KOPT-K1 (cell line): ENCODE measurements around the gene EXOC3L2.
"Not testable (repeated sequence)": the region's sequence is repeated elsewhere in the genome, so short reads cannot be mapped to it uniquely, and the experiment has no call there.

Experiments used
- H3K27ac ChIP-seq: fragments of 200-600 bp; sonication (generic); 2 replicates; pipeline ENCODE4 v1.5.1; 2016; ENCODE audit warnings: antibody characterized with exemption, mild to moderate bottlenecking, low read depth, low read length; ENCODE audit not compliant: poor library complexity, severe bottlenecking
- H3K36me3 ChIP-seq: fragments of 200-600 bp; sonication (generic); 2 replicates; pipeline ENCODE4 v1.5.1; 2017; ENCODE audit warnings: antibody characterized with exemption, mild to moderate bottlenecking, low read length, moderate library complexity; ENCODE audit not compliant: insufficient read depth
- H3K9me3 ChIP-seq: fragments of 200-600 bp; sonication (generic); 2 replicates; pipeline ENCODE4 v1.5.1; 2017; ENCODE audit warnings: antibody characterized with exemption, low read length, mild to moderate bottlenecking; ENCODE audit not compliant: insufficient read depth, poor library complexity, severe bottlenecking

Gene EXOC3L2

DNA sequence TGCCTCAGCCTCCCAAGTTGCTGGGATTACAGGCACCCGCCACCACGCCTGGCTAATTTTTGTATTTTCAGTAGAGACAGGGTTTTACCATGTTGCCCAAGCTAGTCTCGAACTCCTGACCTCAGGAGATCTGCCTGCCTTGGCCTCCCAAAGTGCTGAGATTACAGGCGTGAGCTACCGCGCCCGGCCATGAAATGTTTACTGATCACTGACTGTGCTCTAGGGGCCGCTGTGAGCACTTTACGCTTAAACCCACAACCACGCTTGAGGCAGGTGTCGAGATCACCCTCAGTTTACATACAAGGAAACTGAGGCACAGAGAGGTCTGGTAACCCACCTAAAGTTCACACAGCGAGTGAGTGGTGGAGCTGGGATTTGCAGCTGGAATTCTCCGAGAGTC is 24.7 kb upstream of the EXOC3L2 start:
- peaks cover 33% of the 10 kb centered on the region; the same call in 1 of the 2 replicates for H3K36me3 ChIP-seq
- not testable (repeated sequence) for H3K27ac ChIP-seq

DNA sequence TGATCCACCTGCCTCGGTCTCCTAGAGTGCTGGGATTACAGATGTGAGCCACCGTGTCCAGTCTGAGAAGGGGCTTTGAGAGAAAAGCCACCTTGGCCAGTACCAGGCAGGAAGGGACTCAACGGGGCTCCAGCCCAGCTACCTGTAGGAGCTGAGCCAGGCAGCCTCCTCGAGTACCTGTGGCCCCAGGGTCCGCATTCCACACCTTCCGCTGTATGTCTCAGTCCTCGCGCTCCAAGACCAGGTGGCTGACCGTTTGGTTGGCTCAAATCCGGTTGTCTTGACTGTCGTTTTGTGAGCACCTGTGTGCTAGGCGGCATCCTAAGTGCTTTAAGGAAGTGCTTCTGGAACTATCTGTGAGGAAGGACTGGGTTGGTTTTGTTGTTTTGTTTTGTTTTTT is 22.1 kb upstream of the EXOC3L2 start:
- no peak overlapping the region for H3K27ac ChIP-seq
- no peaks in the 10 kb centered on the region for H3K9me3 ChIP-seq
- peaks cover 24% of the 10 kb centered on the region; the same call in 1 of the 2 replicates for H3K36me3 ChIP-seq

More for the DNA sequence above, 24.7 kb upstream of the EXOC3L2 start:
- not testable (repeated sequence) for H3K9me3 ChIP-seq

DNA sequence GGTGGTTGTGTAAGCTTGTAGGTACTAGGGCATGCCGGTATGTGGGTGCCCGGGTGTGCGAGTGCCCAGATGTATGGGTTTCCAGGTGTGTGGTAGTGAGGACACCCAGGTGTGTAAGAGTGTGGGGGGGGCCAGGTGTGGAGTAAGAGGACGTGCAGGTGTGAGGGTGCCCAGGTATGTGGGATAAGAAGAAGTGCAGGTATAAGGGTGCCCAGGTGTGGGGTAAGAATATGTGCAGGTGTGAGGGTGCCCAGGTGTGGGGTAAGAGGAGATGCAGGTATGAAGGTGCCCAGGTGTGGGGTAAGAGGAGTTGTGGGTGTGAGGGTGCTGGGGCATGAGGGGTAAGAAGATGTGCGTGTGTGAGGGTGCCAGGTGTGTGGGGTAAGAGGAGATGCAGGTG is 20.2 kb upstream of the EXOC3L2 start:
- no peaks in the 10 kb centered on the region for H3K9me3 ChIP-seq
- H3K27ac ChIP-seq, result no peak overlapping the region
- peaks cover 13% of the 10 kb centered on the region; the same call in 1 of the 2 replicates for H3K36me3 ChIP-seq

DNA sequence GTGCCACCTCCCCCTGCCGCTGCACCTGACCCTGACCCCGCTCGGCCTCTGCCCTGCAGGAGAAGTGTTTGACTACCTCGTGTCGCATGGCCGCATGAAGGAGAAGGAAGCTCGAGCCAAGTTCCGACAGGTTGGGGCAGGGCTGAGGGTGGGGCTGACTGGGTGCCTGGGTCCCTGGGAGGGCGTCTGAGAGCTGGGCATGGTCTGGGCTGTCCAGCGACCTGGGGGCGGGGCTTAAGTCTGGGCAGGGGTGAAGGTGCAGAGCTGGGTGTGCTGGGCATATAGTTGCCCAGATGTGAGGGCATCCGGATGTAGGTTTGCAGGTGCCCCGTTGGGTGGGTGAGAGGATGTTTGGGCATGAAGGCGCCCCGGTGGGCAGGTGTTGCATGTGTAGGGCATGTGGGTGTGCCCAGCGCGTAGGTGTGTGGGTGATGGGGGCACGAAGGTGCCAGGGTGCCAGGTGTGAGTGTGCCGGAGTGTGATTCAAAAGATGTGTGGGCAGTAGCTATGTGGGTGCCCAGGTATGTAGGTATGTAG is 19.6 kb upstream of the EXOC3L2 start:
- Histone ChIP-seq H3K27ac (no peak overlapping the region), H3K9me3 (no peaks in the 10 kb centered on the region), H3K36me3 (peaks cover 13% of the 10 kb centered on the region; the same call in 1 of the 2 replicates)

DNA sequence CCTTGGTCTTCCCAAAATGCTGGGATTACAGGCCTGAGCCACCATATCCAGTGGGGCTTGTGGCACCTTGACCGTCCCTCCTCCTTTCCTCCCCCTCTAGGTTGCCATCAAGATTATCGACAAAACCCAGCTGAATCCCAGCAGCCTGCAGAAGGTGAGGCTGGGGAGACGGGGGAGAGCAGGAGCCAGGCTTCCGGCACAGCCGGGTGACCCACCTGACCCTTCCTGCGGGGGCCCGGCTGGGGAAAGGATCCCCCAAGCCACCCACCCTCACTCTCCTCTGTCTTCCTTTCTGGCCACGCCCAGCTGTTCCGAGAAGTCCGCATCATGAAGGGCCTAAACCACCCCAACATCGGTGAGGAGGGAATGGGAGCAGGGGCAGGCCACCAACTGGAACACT is 17.8 kb upstream of the EXOC3L2 start:
- H3K27ac ChIP-seq, result no peak overlapping the region
- H3K36me3 ChIP-seq, result peaks cover 17% of the 10 kb centered on the region; the same call in 1 of the 2 replicates
- H3K9me3 ChIP-seq, result no peaks in the 10 kb centered on the region

DNA sequence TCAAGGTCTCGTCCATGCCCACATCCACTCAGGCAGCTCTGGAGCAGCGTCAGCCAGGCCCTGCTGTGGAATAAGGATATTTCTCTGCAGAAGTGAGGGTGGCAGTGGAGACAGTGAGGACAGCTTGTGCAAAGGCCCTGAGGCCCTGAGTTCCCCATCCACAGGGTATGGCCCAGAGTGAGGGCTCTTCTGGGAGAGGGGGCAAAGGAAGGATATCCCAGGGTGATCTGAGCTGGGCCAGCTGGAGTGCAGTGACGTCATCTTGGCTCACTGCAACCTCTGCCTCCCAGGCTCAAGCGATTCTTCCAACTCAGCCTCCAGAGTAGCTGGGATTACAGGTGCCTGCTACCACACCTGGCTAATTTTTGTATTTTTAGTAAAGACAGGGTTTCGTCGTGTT is 17.4 kb upstream of the EXOC3L2 start:
- H3K27ac ChIP-seq, result no peak overlapping the region
- H3K36me3 ChIP-seq, result peaks cover 15% of the 10 kb centered on the region; the same call in 1 of the 2 replicates
- no peaks in the 10 kb centered on the region for H3K9me3 ChIP-seq

DNA sequence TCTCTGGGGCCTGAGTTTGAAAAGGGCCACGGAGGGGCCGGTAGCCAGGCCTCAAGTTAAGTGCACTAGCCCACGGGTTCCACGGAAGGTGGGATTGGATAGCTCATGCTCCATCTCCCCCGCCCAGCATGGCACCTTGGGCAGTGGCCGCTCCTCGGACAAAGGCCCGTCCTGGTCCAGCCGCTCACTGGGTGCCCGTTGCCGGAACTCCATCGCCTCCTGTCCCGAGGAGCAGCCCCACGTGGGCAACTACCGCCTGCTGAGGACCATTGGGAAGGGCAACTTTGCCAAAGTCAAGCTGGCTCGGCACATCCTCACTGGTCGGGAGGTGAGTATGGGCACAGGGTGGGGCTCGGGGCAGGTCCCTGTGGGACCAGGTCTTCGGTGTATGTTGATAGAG is 13.7 kb upstream of the EXOC3L2 start:
- H3K36me3 ChIP-seq, result peaks cover 4% of the 10 kb centered on the region; the same call in 1 of the 2 replicates
- no peaks in the 10 kb centered on the region for H3K9me3 ChIP-seq
- no peak overlapping the region for H3K27ac ChIP-seq

DNA sequence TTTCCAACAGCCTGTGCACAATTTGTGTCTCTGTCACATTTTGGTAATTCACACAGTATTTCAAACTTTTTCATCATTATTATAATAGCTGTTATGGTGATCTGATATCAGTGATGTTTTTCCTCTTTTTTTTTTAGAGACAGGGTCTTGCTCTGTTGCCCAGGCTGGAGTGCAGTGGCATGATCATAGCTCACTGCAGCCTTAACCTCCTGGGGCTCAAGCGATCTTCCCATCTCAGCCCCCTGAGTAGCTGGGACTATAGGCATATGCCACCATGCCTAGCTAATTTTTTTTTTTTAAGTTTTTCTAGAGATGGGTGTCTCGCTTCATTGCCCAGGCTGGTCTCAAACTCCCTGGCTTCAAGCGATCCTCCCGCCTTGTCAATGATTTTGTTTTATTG is 11.6 kb upstream of the EXOC3L2 start:
- Histone ChIP-seq H3K9me3 (no peaks in the 10 kb centered on the region), H3K36me3 (peaks cover 4% of the 10 kb centered on the region; the same call in 1 of the 2 replicates), H3K27ac (no peak overlapping the region)

DNA sequence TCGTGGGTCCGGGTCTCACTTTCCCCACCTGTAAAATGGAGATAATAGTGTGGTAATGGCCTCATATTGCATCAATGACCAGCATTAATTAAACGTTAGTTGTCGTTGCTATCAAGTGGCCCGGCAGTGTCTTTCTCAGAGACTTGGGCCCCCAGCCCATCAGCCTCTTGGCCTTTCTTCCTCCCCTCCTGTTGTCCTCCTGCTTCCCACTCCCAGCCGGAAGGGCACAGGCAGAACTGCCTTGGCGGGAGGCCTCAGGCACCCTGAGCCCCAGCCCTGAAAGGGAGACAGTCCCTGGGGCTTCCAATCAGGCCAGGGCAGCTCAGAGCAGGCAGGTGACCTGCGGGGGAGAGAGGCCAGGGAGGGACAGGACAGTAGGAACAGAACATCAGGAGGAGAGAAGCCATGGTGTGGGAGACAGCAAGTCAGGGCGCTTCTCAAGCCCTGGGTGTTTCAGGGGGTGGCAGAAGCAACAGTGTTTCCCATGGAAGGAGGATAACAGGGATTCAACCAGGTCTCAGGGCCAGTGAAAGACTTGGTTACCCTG is 10.5 kb upstream of the EXOC3L2 start:
- Histone ChIP-seq H3K27ac (no peak overlapping the region), H3K9me3 (no peaks in the 10 kb centered on the region), H3K36me3 (peaks cover 4% of the 10 kb centered on the region; the same call in 1 of the 2 replicates)

DNA sequence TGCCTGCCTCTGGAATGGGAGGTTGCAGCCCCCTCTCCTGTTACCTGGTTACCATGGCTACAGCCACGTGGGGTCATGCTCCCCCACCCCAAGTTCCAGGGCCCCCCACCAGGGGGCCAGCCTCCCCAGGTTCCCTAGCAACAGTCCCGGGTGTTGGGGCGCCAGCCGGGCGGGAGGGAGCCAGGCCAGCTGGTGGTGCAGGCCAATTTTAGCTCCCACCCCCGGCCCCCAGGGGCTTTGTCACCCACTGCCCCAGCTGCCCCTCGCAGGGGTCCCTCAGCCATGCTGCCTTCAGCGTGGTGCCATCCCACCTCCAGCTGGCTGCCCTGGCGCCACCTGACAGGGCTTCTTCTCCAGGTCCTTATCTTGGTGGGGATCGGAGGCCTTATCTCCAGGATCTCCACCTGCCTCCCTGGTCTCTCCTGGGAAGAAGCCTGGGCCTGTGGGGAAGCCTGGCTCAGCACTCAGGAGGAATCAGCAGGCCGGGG is 8.9 kb upstream of the EXOC3L2 start:
- Histone ChIP-seq H3K27ac (no peak overlapping the region), H3K36me3 (peaks cover 3% of the 10 kb centered on the region; the same call in 1 of the 2 replicates), H3K9me3 (no peaks in the 10 kb centered on the region)

DNA sequence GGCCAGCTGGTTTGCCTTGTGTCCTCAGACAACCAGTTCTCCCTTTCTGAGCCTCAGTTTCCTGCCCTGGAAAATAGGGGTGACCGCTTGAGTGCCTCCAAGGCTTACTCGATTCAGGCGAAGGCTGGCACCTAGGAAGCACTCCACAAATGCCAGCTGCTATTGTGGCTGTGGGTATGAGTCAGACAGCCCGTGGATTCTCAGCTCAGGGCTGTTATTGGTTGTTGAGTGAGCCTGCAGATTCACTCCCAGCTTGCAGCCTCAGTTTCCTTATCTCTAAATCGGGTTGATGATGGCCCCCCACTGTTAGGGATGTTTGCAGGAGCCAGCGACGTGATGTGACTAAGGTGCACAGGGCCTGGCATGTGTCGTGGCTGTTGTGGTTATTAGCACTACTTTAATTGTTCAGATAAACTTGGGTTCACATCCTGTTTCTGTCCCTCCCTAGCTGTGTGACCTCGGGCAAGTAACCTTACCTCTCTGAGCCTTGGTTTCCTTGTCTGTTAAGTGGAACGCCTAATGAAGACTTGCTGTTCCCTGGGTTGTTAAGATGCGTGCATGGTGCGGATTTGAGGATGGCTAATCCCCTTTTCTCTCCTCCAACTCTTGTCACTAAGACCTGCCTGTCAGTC is 8.3 kb upstream of the EXOC3L2 start:
- Histone ChIP-seq H3K9me3 (no peaks in the 10 kb centered on the region), H3K36me3 (no peaks in the 10 kb centered on the region), H3K27ac (no peak overlapping the region)

DNA sequence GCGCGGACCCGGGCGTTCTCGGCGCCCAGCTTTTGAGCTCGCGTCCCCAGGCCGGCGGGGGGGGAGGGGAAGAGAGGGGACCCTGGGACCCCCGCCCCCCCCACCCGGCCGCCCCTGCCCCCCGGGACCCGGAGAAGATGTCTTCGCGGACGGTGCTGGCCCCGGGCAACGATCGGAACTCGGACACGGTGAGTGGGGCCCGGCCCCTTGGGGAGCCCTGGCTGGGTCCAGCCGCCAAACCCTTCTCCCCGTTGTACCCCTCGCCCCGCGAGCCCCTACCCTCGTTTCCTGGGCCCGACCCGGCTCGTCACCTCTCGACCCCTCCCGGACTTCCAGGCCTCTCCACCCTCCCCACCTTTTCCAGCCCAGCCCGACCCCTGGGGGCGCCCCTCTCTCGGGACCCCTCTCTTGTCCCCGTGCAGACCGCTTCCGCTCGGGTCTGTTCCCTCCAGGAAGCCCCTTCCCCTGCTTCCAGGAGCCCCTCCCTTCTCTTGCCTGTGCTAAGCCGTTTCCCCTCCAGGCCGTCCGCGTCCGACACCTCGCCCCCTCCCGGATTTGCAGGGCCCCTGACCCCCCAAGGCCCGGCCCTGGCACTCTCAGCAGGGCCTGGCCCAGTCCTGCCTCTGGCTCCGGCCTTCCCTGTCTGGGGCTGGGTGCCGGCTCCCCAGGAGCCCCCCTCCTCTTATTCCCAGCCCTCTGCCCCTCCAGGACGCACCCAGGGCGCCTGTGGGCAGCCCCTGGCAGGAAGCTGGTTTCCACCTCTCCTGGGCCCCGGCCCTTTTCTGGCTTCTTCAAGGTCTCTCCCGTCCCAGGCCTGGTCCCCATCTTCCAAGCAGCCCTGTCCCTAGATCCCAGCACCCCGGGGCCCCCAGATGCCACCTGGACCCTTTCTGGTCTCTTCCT is 6.5 kb upstream of the EXOC3L2 start:
- H3K27ac ChIP-seq, result peak overlapping the region; percentile 62

DNA sequence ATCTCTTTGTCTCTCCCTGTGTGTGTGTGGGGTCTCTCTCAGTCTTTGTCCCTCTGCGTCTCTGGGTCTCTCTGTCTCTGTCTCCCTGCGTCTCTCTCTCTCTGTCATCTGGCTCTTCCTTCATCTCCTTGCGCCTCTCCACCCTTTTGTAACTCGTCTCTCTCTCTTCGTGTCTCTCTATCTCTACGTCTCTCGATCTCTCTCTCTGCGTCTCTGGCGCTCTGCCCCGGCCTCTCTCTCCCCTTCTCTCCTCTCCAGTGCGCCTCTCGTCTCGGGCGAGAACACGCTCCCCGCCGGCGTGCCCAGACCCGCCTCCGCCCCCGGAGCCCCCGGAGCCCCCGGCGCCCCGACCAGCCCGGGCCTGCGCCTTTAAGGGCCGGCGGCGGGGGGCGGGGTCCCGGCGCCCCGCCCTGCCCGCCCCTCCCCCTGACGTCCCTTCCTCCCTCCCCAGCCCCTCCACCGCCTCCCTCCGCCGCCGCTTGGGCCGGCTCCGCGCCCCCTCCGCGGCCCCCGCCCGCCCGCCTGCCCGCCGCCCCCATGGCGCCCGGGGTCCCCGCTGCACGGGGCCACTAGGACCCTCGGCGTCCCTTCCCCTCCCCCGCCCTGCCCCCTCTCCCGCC is 5.7 kb upstream of the EXOC3L2 start, which contains the start of gene MARK4:
TSS of gene MARK4 (plus strand) at position 440 of the 620 bp plus-strand sequence. CDS start 318 bp downstream, outside the sequence.
- Histone ChIP-seq H3K9me3 (no peaks in the 10 kb centered on the region), H3K27ac (peak within 1 kb of the TSS; percentile 62), H3K36me3 (no peaks in the 10 kb centered on the region)

More for the DNA sequence above, 6.5 kb upstream of the EXOC3L2 start:
- Histone ChIP-seq H3K36me3 (no peaks in the 10 kb centered on the region), H3K9me3 (no peaks in the 10 kb centered on the region)

DNA sequence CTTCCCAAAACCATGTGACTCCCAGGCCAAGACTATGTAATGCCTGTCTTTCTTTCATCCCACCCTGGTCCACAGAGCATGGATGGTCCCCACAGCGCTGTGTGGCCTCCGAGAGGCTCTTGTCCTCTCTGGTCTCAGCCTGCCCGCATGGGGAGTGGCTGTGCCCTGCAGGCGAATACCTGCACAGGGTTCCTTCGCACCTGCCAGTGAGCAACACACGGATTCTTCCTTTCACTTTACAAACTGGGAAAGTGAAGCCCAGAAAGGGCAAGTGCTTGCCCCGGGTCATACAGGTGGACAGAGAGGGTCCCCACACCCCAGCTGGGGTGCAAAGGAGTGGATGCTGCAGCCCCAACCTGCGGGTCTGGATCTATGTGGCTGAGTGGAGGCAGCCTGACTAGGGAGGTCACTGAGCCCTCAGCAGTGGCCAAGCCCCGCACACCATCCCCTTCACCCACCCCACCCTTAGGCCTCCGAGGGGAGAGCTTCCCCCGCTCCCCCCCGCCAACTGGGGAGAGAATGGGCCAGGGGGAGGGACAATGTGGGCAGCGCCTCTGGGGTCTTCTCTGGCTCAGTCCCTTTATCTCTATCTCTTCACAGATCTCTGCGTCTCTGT is 5.1 kb upstream of the EXOC3L2 start:
- H3K27ac ChIP-seq, result no peak overlapping the region
- no peaks in the 10 kb centered on the region for H3K36me3 ChIP-seq
- no peaks in the 10 kb centered on the region for H3K9me3 ChIP-seq
